Gastroesophageal sphincter (tissue), 4 donors: ENCODE measurements around the gene CCDC85C. TPM values are rescaled to one million over a fixed set of nuclear protein-coding genes. Genes with fewer than 3 reads are reported as not detected.

ENCODE experiments used
- ATAC-seq: fragments of 150-250 bp; one replicate; pipeline ENCODE4 v1.9.1; 2016; ENCODE audit warnings: mild to moderate bottlenecking, moderate library complexity
- H3K27ac ChIP-seq, 4 donors: fragments of 200-600 bp; sonication (generic) in 3 of 4; 1 replicate in 3 of 4; 2 replicates in 1 of 4; pipeline ENCODE4 v1.5.1; 2016 to 2019
- H3K27me3 ChIP-seq: fragments of 200-600 bp; sonication (generic); one replicate; pipeline ENCODE4 v1.5.1; 2019
- H3K36me3 ChIP-seq, 2 donors: fragments of 200-600 bp; sonication (generic); one replicate each; pipeline ENCODE4 v1.5.1; 2019; ENCODE audit warnings: control low read depth in 1 of 2
- H3K4me1 ChIP-seq, 3 donors: fragments of 200-600 bp; sonication (generic); 1 replicate in 2 of 3; 2 replicates in 1 of 3; pipeline ENCODE4 v1.5.1; 2016 to 2019; ENCODE audit warnings: control low read depth in 2 of 3
- H3K4me3 ChIP-seq, 2 donors: fragments of 200-600 bp; sonication (generic); one replicate each; pipeline ENCODE4 v1.5.1; 2019; ENCODE audit warnings: mild to moderate bottlenecking in 1 of 2, moderate library complexity in 1 of 2
- H3K9me3 ChIP-seq, 3 donors: fragments of 200-600 bp; sonication (generic); one replicate each; pipeline ENCODE4 v1.5.1; 2017 to 2019; ENCODE audit warnings: control low read depth in 2 of 3
- CTCF ChIP-seq, 4 experiments: fragments of 200-600 bp in 2 of 4; fragments of 450-650 bp in 2 of 4; sonication (generic) in 1 of 4; IDR thresholded peaks; one replicate each; pipeline ENCODE4 v1.5.1; 2017 to 2019; ENCODE audit warnings: antibody characterized with exemption in 4 of 4, mild to moderate bottlenecking in 2 of 4, moderate library complexity in 2 of 4
- EP300 ChIP-seq: sonication (generic); formaldehyde crosslinking; IDR thresholded peaks from one replicate; pipeline ENCODE4 v1.6.1; 2017; ENCODE audit warnings: antibody characterized with exemption, mild to moderate bottlenecking
- POLR2A ChIP-seq, 2 donors: fragments of 450-650 bp; IDR thresholded peaks; one replicate each; pipeline ENCODE4 v1.6.1; 2017; ENCODE audit warnings: antibody characterized with exemption in 2 of 2, mild to moderate bottlenecking in 2 of 2, moderate library complexity in 1 of 2
- POLR2AphosphoS5 ChIP-seq: sonication (generic); formaldehyde crosslinking; IDR thresholded peaks from one replicate; pipeline ENCODE4 v1.6.1; 2017; ENCODE audit warnings: antibody characterized with exemption
- WGBS, 2 donors: methylation state at CpG; one replicate each; pipeline ENCODE4 v1.1.5; 2018; ENCODE audit warnings: low coverage in 1 of 2; 5-methylcytosine and 5-hydroxymethylcytosine counted together
- total RNA-seq, 4 donors: library from RNA; depleted of rRNA; stranded (reverse); fragments of >200 nt; gene quantifications; one replicate each; pipeline ENCODE4 v1.1.0, GENCODE V29; 2016

CCDC85C gene
- total RNA-seq, 4 donors from 2014 or later: 14.0 to 58.2 (median 25.0) TPM

- TF ChIP-seq EP300 (no peak), POLR2AphosphoS5 (no peak), CTCF (IDR thresholded peaks at IDR 0.05) (no peak), POLR2A (IDR thresholded peaks at IDR 0.05) (no peak)
Observed at GRCh38 chr14:99507860-99508640, 96.0 kb downstream of the CCDC85C start.

GRCh38 chr14:99506276-99506675, 97.7 kb downstream of the CCDC85C start:
- ATAC-seq: no peak
- no peaks in the 10 kb centered on the region for H3K9me3 ChIP-seq
- no peaks in the 10 kb centered on the region for H3K27me3 ChIP-seq
- WGBS, 2 donors: 77 to 79% methylated on average over 2 to 5 of the region's 6 CpGs
- H3K27ac ChIP-seq: no peak overlapping the region
- H3K4me1 ChIP-seq: peaks cover 0 to 17% (median 8%) of the 10 kb centered on the region in 3 donors
- H3K4me3 ChIP-seq: no peak overlapping the region
- TF ChIP-seq POLR2A (IDR thresholded peaks at IDR 0.05) (no peak), POLR2AphosphoS5 (no peak), EP300 (no peak), CTCF (IDR thresholded peaks at IDR 0.05) (no peak)
- H3K36me3 ChIP-seq: peaks cover 4 to 95% of the 10 kb centered on the region in 2 donors

More at GRCh38 chr14:99507860-99508640, 96.0 kb downstream of the CCDC85C start:
- Histone ChIP-seq H3K4me1 (peaks cover 0 to 35% (median 16%) of the 10 kb centered on the region in 3 donors), H3K9me3 (no peaks in the 10 kb centered on the region), H3K27ac (peak overlapping the region in 1 of 4 donors; percentile 23), H3K36me3 (peaks cover 4 to 90% of the 10 kb centered on the region in 2 donors), H3K27me3 (no peaks in the 10 kb centered on the region), H3K4me3 (no peak overlapping the region)
- 84 to 93% methylated on average over 5 of the region's 13 CpGs for WGBS, 2 donors
- no peak for ATAC-seq

- 84 to 91% methylated on average over 4 to 5 of the region's 5 CpGs for WGBS, 2 donors
- H3K27me3 ChIP-seq: no peaks in the 10 kb centered on the region
- H3K27ac ChIP-seq: no peak overlapping the region
- no peak overlapping the region for H3K4me3 ChIP-seq
- peaks cover 0 to 5% (median 0%) of the 10 kb centered on the region in 3 donors for H3K4me1 ChIP-seq
- H3K36me3 ChIP-seq: peaks cover 4 to 100% of the 10 kb centered on the region in 2 donors
- TF ChIP-seq POLR2AphosphoS5 (no peak), CTCF (IDR thresholded peaks at IDR 0.05) (no peak), POLR2A (IDR thresholded peaks at IDR 0.05) (no peak), EP300 (no peak)
- ATAC-seq: no peak
- no peaks in the 10 kb centered on the region for H3K9me3 ChIP-seq
Observed at GRCh38 chr14:99505089-99505488, 98.9 kb downstream of the CCDC85C start.

- Histone ChIP-seq H3K9me3 (no peaks in the 10 kb centered on the region), H3K4me1 (no peaks in the 10 kb centered on the region), H3K4me3 (no peak overlapping the region), H3K36me3 (peaks cover 4 to 99% of the 10 kb centered on the region in 2 donors), H3K27me3 (no peaks in the 10 kb centered on the region), H3K27ac (no peak overlapping the region)
- no peak for ATAC-seq
- no peak for TF ChIP-seq POLR2A (IDR thresholded peaks at IDR 0.05)
- no peak for TF ChIP-seq POLR2AphosphoS5
- no peak for TF ChIP-seq CTCF (IDR thresholded peaks at IDR 0.05)
- no peak for TF ChIP-seq EP300
- 69 to 82% methylated on average over 1 to 4 of the region's 4 CpGs for WGBS, 2 donors
Observed at GRCh38 chr14:99503848-99504453, 100.1 kb downstream of the CCDC85C start.
